Stimulated activated CD8-positive, alpha-beta memory T cell treated with anti-CD3 and anti-CD28 coated beads, Interleukin-4, amount 100 ng/mL, for 4 hours (primary cell): ENCODE data around the gene PHF12.

Source experiments
- DNase-seq, 2 donors: peaks; one replicate each; pipeline ENCODE4 v3.0.0-alpha.2; 2020; ENCODE audit warnings: low read depth in 2 of 2, low spot score in 1 of 2

The PHF12 gene

GRCh38 chr17:28955408-28955807 lies 4.1 kb upstream of the PHF12 start:
- DNase-seq, result no peak

- DNase-seq, result no peak
These were observed 3.6 kb upstream of the PHF12 start for GRCh38 chr17:28954886-28955285.

- DNase-seq, result no peak
These were observed 2.3 kb upstream of the PHF12 start for GRCh38 chr17:28953444-28954118.

DNA sequence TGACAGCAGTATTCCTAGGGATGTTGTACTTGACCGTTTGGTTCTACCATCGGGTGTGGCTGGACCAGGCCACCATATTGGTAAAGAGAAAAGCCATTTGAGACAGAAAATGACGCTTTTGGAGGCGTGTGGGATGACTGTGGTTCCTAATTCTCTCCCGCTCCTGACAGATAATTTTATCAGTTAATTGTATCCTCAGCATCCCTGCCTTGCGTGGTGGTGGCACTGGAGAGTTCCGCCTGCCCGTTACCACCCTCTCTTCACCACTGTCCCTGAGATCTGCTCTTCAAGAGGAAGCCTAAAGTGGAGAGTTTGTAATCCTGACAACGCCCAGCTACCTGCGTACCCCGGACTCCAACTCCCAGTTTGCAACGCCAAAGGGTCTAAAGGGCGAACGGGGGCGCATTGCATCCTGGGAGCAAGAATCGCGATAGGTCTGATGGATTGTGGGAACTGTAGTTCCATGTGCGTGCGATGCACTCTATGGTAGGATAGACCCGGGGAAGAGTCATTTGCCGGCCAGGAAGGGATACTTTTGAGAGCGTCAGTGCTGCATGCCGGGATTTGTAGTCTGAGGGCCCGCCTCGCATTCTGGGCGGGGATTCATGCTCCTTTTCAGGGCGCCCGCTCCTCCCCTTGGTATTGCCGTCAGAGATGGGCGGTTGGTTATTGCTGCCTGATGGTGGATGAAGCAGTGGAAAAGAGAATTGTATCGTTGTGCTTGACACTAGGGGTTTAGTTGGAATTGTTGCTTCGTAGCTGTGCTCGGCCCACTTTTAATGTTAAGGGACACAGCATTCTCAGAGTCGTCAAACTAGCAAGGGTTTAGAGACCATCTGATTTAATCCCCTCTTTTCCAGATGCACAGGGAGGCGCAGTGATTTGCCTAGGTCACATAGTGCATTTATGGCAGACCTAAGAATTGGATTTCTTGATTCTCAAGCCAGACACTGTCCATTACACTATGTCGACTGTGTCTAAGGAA lies 965 bp upstream of the PHF12 start:
- DNase-seq, result peak; percentile 84 to 92

DNA sequence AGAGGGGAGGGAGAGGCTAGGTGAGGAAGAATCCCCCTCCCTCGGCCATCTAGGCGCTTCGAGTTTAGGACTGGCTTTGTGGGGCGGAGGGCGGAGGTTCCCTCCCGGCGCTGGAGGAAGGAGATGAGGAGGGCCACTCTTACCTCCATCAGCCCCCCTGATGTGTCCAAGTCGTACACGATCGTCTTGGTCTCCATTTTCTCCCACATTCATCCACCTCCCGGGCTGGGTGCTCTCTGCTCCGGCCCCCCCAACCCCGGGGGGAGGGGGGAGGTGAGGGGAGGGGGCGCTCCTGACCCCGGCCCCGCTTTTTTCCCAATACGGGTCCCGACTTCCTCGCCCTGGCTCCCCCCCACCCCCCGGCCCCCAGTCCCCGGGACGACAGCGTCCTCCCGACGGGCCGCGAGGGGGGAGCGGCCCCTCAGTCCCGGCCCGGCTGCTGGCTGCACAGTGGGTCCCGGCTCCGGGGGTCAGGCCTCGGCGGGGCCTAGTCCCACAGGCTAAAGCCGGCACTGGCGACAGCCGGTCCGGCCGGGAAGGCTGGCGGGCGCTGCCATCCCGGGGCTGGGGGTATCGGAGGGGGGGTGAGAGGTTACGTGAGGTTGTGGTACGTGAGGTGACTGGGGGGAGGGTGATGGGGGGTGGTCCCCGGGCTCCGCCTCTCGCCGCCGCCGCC lies 428 bp downstream of the PHF12 start:
- no peak for DNase-seq

DNA sequence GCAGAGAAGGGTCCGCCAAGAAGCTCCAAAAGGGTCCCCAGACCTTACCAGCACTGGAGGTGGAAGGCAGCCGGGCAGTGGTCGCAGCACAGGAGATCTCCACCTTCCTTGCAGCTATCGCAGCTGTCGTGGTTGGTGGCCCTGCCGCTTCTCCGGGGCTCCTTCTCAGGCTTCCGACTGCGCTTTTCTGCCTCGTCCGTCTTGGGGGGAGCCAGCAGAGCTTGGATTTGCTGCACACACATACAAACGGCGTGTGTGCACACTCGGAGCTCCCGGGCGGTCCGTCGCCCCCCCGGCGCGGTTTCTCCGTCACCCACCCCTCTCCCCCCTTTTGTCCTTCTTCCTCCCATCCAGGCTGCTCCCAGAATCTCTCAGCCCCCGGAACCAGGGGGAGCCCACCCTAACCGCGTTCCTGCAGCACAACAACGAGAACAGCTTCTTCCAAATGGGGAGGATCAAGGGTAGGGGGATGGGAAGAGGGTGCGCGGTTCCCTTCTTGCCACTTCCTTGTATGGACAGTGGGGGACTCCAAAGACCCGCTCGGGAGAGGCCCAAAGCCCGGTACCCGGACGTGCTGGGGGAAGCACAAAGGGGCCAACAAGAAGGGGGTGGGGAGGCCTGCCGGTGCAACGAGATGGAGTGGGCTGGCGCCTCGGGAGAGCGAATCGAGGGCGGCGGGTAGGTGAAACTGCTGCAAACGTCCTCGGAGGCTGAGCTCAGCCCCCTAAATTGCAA lies 1.1 kb downstream of the PHF12 start:
- DNase-seq, result no peak

- no peak for DNase-seq
These were observed 1.9 kb downstream of the PHF12 start for GRCh38 chr17:28949185-28950016.

GRCh38 chr17:28948873-28949184 lies 2.5 kb downstream of the PHF12 start:
- DNase-seq, result no peak

DNA sequence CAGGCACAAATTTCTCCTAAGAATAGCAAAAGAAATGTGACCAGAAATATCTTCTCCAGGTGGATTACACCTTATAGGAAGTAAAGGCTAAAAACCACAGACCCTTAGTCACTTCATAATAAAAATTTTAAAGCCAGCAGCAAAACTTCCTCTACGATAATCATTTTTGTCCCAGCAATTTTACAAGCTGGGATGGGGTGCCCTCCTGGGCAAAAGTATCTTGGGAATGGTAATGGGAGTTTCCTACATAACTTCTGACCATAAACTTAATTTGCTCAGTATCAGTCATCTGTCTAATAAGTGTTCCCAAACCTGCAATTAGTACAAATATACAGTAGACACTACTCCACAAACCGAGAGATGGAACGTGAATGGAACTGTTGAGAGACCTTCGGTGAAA lies 3.0 kb downstream of the PHF12 start:
- no peak for DNase-seq

DNA sequence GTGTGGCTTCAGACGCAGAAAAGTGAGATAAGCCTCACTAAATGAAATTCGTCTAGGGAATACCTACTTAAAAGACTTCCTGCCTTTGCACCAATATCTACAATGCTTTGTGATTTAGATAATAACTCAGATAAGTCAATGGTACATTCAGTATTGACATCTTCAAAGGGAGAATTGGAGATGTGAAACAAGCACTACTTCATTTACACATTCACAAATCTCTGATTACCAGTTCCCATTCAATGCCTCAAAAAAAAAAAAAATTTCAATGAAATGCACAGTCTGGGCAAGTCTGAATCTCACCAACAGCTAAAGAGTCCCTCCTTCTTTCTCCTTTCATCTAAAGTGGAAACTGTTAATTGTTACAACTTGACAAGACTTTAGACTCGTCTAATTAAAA lies 3.7 kb downstream of the PHF12 start:
- no peak for DNase-seq

- no peak for DNase-seq
These were observed 5.1 kb downstream of the PHF12 start for GRCh38 chr17:28946239-28946638.

- DNase-seq, result no peak
These were observed 6.2 kb downstream of the PHF12 start for GRCh38 chr17:28944862-28945741.

DNA sequence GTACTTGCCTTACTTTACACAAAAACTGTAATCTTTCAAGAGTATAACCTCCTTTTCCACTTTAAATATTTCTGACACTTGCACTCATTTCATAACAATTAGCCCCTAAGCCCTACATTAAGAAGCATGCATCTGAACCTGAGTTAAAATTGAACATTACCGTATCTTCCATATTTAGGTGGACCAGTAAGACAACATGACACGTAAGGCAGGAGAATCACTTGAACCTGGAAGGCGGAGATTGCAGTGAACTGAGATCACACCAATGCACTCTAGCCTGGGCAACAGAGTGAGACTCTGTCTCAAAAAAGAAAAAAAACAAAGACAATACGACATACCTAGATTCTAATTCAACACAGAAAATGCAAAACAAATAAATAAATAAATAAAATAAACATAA lies 7.0 kb downstream of the PHF12 start:
- DNase-seq, result no peak

DNA sequence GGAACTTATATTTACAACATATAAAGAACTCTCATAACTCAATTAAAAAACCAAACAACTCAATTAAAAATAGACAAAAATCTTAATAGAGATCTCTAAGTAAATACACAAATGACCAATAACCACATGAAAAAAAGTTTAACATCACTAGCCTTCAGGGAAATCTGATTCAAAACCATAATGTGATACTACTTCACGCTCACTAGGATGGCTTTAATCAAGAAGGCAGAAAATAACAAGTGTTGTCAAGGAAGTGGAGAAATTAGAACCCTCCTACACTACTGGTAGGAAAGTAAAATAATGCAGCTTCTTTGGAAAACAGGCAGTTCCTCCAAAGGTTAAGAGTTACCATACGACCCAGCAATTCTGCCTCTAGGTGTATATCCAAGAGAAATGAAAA lies 8.4 kb downstream of the PHF12 start:
- no peak for DNase-seq

DNA sequence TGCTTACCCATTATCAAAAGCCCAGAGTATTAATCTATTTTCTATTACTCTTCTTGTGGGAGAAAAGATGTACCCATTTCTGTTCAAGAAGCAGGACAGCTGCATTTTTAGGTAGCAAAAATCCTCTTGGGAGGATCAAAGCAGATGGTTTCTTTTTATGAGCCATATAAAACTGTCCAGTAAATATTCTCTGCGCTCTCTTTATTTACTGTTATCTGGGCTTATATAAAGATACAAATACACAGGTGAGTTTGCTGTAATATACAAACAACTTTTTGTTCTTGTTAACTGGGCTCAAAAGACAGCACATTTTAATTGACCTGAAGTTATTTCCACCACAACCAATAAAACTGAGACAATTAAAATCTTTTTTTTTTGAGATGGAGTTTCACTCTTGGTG lies 10.1 kb downstream of the PHF12 start:
- DNase-seq, result no peak

DNA sequence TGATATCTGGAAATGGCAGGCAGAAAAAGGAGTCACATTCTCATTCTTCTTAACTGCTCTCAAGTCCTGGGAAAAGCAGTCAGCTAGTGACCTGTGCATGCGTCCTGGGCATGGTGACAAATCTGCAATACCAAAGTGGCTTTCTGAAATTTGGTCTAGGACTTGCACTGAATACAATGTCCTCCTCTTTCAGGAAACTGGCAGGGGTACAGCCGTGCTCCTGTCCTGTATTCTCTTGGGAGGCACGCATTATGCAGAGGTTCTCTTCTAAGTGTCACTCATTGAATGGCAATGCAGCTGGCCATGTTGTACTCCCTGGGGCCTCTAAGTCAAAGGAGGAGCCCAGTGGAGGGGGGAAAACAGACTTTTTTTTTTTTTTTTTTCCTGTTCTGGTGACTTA lies 10.6 kb downstream of the PHF12 start:
- no peak for DNase-seq

- no peak for DNase-seq
These were observed 11.2 kb downstream of the PHF12 start for GRCh38 chr17:28940142-28940541.

GRCh38 chr17:28938552-28938951 lies 12.8 kb downstream of the PHF12 start:
- DNase-seq, result no peak

GRCh38 chr17:28937044-28937729 lies 14.1 kb downstream of the PHF12 start:
- DNase-seq, result no peak
